ENCODE results near the gene DYNC1I1. TPM values are rescaled to one million over a fixed set of nuclear protein-coding genes. Genes with fewer than 3 reads are reported as not detected.

DYNC1I1 gene
- total RNA-seq, 4 donors from 2014 or later: 1.4 to 10.7 (median 3.4) TPM

DNA sequence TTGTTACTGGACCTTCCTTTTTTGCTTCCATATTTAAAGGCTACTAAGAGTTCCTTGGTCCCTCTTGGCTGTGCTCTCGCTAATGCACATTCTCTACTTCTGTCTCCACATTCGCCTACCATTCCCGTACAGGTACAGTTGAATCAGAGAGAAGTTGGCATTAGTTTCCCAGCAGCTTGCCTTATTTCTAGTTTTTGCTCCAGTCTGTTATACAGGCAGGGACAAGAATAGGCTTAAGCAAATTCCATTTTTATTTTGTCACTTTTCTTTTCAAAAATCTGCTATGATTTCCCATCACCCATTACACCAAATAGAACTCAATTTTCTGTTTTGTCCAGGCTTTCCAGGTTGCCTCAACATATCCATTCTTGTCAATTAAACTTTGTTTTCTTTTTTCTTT, 29.9 kb downstream of the DYNC1I1 start:
- Histone ChIP-seq H3K4me1 (no peaks in the 10 kb centered on the region), H3K9me3 (no peaks in the 10 kb centered on the region), H3K27me3 (no peaks in the 10 kb centered on the region), H3K4me3 (no peak overlapping the region), H3K27ac (no peak overlapping the region), H3K36me3 (no peaks in the 10 kb centered on the region)
- DNase-seq: no peak
- no peak for TF ChIP-seq POLR2A (IDR thresholded peaks at IDR 0.05)
- TF ChIP-seq, protein P1, sequence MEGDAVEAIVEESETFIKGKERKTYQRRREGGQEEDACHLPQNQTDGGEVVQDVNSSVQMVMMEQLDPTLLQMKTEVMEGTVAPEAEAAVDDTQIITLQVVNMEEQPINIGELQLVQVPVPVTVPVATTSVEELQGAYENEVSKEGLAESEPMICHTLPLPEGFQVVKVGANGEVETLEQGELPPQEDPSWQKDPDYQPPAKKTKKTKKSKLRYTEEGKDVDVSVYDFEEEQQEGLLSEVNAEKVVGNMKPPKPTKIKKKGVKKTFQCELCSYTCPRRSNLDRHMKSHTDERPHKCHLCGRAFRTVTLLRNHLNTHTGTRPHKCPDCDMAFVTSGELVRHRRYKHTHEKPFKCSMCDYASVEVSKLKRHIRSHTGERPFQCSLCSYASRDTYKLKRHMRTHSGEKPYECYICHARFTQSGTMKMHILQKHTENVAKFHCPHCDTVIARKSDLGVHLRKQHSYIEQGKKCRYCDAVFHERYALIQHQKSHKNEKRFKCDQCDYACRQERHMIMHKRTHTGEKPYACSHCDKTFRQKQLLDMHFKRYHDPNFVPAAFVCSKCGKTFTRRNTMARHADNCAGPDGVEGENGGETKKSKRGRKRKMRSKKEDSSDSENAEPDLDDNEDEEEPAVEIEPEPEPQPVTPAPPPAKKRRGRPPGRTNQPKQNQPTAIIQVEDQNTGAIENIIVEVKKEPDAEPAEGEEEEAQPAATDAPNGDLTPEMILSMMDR (IDR thresholded peaks at IDR 0.05): no peak

DNA sequence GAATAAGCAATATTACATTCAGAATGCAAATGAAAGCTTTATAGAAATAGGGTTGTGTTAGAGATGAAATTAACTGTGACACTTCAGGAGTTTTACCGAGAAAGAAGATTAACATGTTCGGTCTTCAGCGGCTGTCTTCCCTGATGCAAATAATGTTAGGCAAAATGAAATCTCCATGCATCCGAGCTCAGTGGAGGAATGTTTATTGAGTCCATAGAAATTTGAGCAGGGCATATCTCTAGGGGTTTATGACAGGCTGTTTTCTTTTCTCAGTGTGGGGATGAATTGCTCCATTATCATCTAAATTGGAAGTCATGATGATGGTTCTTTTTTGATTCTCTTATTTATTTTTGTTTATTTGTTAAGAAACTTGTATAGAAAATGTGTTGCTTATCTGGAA, 31.7 kb downstream of the DYNC1I1 start:
- Histone ChIP-seq H3K27me3 (no peaks in the 10 kb centered on the region), H3K9me3 (no peaks in the 10 kb centered on the region), H3K27ac (no peak overlapping the region), H3K36me3 (no peaks in the 10 kb centered on the region), H3K4me3 (no peak overlapping the region), H3K4me1 (no peaks in the 10 kb centered on the region)
- no peak for DNase-seq
- no peak for TF ChIP-seq POLR2A (IDR thresholded peaks at IDR 0.05)
- TF ChIP-seq, protein P1 (IDR thresholded peaks at IDR 0.05): no peak

DNA sequence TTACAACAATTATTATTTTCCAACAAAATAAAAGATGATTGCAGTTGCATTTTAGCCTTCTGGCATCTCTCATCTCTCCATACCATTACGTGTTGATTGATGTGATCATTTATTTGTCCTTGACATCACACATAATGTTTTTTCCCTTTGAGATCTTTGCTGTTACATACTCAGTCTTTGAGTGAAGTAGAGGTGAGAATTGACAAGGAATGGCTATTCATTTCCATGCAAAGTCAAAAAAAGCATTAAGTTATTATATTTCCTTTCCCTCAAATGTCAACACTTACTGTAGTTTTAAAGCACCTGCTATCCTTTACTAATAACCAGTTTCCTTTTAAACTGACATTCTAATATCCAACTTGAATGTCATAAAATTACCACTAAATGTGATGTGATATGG, 33.6 kb downstream of the DYNC1I1 start:
- DNase-seq: no peak
- Histone ChIP-seq H3K27ac (no peak overlapping the region), H3K4me1 (no peaks in the 10 kb centered on the region), H3K9me3 (no peaks in the 10 kb centered on the region), H3K4me3 (no peak overlapping the region), H3K27me3 (no peaks in the 10 kb centered on the region), H3K36me3 (no peaks in the 10 kb centered on the region)
- TF ChIP-seq, protein P1 (IDR thresholded peaks at IDR 0.05): no peak
- TF ChIP-seq POLR2A (IDR thresholded peaks at IDR 0.05): no peak

DNA sequence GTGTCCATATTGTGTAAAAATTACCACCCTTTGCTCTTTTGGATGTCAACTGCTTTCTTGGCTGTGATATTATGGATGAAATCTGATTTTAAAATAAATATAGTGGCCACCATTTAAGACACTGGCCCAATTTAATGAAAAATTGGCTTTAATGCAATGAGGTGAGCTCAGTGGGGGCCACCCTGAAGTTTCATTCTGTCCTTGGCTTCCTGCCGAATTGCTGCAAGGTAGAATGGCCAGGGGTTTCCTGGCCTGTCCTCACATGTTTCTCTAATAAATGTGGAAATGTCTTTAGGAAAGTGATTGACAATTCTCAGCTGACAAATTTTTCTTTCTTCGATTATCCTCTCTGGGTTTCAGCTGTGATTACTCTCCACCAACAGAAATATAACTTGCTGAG, 36.0 kb downstream of the DYNC1I1 start:
- Histone ChIP-seq H3K36me3 (no peaks in the 10 kb centered on the region), H3K27me3 (no peaks in the 10 kb centered on the region), H3K4me3 (no peak overlapping the region), H3K4me1 (no peaks in the 10 kb centered on the region), H3K9me3 (no peaks in the 10 kb centered on the region), H3K27ac (no peak overlapping the region)
- DNase-seq: no peak
- TF ChIP-seq POLR2A (IDR thresholded peaks at IDR 0.05): no peak
- TF ChIP-seq, protein P1 (IDR thresholded peaks at IDR 0.05): no peak

DNA sequence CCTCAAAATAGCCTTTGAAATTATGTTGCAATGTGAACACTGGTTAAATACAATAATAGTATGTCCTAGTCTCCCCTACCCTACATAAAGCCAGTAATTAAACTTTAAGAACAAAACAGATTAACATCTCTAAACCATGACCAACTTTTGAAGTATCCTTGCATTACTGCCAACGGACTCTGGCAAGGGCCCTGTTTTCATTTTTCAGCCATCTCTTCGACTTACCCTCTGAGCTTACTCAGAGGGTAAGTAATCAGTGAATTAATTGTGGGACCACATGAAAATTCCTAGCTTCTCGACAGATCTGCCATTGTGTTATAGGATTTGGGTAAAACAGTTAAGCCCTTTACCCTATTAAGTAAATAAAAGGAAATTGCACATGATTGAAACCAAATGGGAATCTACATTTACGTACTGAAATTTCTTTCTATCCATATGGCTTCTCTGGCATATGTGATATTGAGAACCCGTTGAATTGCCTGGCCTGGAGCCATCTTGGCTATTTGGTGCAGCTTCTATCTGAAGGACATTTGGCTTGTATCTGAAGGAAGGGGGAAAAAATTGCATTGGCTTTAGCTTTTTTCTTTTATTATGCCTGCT, 39.6 kb downstream of the DYNC1I1 start:
- no peaks in the 10 kb centered on the region for H3K4me1 ChIP-seq
- H3K4me3 ChIP-seq: no peak overlapping the region
- H3K9me3 ChIP-seq: no peaks in the 10 kb centered on the region
- H3K27ac ChIP-seq: no peak overlapping the region
- DNase-seq: no peak
- H3K27me3 ChIP-seq: no peaks in the 10 kb centered on the region
- no peak for TF ChIP-seq POLR2A (IDR thresholded peaks at IDR 0.05)
- TF ChIP-seq, protein P1 (IDR thresholded peaks at IDR 0.05): no peak
- no peaks in the 10 kb centered on the region for H3K36me3 ChIP-seq

DNA sequence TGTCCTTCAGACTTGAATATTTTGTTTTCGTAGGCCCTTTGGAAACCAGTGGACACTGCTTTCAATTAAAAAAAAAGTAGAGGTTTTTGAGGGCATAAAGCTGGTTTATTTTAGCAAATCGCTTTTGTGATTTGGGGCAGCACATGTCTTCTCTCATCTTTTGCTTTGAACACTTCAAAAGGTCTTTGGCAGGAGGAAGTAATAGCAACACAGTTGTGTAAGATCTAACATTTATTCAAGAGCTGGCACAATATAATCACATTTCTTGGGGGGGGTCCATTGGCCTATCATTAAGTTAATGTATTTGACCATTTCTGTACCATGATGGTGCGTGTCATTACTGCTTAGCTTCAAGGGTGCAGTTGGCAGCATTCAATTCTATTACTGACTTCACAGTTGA, 42.4 kb downstream of the DYNC1I1 start:
- H3K4me3 ChIP-seq: no peak overlapping the region
- no peak overlapping the region for H3K27ac ChIP-seq
- H3K27me3 ChIP-seq: no peaks in the 10 kb centered on the region
- no peak for TF ChIP-seq POLR2A (IDR thresholded peaks at IDR 0.05)
- TF ChIP-seq, protein P1 (IDR thresholded peaks at IDR 0.05): no peak
- DNase-seq: no peak
- H3K4me1 ChIP-seq: no peaks in the 10 kb centered on the region
- no peaks in the 10 kb centered on the region for H3K9me3 ChIP-seq
- no peaks in the 10 kb centered on the region for H3K36me3 ChIP-seq
